UCSD-AML1 (cell line): ENCODE measurements around the gene RXRA.
"Not testable (repeated sequence)": the region's sequence is repeated elsewhere in the genome, so short reads cannot be mapped to it uniquely, and the experiment has no call there.

Source experiments
- DNase-seq: peaks from one replicate; lab custom pipeline; 2025; ENCODE audit not compliant: unreplicated experiment; lab: John Stamatoyannopoulos, UW

The RXRA gene

GRCh38 chr9:134293611-134294152 lies 32.6 kb upstream of the RXRA start:
- DNase-seq: no peak

- DNase-seq: no peak
Measured at GRCh38 chr9:134294153-134295071, 31.8 kb upstream of the RXRA start.

GRCh38 chr9:134295101-134295745 lies 31.0 kb upstream of the RXRA start:
- DNase-seq: no peak

DNA sequence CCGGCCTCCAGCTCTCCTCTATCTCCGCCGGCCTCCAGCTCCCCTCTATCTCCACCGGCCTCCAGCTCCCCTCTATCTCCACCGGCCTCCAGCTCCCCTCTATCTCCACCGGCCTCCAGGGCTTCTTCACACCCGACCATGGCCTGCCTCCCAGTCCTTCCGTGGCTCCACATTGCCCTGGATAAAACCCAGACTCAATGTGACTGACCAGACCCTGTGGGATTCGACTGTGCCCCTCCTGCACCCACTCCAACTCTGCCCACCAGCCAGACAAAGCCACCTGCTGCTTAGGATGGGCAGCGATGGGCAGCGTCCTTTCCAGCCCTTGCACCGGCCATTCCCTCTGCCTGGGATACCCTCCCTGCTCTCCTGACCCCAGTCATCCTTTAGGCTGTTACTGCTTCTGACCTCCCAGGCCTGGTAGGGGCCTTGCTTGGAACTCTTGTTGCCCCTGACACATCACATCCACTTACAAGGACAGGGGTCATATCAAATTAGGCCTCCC lies 30.5 kb upstream of the RXRA start:
- no peak for DNase-seq

- DNase-seq: no peak
Measured at GRCh38 chr9:134296301-134297082, 29.8 kb upstream of the RXRA start.

DNA sequence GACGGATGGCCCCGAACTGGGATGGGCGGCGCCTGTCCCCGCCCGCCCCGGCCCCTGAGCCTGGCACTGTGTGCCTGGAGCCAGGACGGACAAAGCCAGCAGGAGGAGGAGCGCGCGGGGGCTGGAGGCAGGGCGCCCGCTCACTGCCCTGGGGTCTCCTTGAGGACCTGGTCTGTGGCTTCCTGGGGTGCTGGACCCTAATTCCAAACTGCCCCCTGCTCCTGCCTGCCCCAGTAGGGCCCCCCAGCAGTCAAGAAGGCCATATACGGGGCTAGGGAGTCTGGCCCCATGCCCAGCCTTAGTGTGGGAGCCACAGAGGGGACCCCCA lies 29.2 kb upstream of the RXRA start:
- DNase-seq: no peak

GRCh38 chr9:134297576-134297975 lies 28.7 kb upstream of the RXRA start:
- no peak for DNase-seq

DNA sequence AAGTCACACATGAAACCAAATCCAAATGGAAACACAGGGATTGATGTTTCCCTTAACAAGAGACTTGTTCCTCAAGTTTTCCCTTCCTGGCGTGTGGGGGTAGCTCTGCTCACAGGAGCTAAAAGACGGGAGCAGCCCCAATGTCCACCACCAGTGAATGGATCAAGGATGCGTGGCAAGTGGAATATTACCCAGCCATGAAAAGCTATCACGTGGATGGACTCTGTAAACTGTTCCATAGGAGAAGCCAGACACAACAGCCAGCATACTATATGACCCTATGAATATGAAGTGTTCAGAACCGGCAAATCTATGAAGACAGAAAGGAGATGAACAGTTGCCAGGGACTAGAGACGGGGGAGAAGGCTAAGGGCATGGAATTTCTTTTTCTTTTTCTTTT lies 28.3 kb upstream of the RXRA start:
- DNase-seq: no peak

GRCh38 chr9:134299068-134299467 lies 27.2 kb upstream of the RXRA start:
- no peak for DNase-seq

- DNase-seq: no peak
Measured at GRCh38 chr9:134299883-134300282, 26.4 kb upstream of the RXRA start.

DNA sequence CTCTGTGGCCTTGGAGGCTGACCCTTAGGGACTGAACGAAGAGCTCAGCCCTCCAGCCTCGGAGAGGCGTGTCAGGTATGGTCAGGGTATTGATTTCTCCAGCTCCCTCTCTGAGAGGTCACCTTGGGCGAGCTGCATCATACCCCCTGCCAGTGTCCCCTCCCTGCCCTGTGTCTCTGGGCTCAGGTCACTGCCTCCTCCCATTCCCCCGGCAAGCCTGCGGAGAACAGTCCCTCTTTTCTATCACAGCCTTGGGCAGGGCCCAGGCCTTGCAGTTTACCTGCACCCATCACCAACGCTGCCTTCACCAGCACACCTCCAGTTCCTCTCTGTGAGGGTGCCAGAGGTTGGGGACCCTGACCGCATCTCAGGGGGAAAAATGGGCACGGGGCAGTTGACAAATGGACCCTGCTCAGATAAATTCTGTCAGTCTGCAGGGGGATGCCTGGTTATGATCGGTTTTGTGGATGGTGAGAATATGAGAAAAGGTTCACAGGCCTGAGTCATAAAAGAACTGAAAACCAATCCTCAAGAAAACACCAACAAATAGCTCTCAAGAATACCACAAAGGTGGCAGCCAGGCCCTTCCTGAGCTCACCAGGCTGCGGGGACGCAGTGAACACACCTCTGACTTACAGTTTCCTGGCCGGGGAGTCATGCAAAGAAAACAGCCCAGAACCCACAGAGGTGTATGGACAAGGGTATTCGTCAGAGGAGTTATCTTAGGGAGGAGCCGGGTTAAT lies 24.7 kb upstream of the RXRA start:
- no peak for DNase-seq

- no peak for DNase-seq
Measured at GRCh38 chr9:134302130-134302817, 24.0 kb upstream of the RXRA start.

DNA sequence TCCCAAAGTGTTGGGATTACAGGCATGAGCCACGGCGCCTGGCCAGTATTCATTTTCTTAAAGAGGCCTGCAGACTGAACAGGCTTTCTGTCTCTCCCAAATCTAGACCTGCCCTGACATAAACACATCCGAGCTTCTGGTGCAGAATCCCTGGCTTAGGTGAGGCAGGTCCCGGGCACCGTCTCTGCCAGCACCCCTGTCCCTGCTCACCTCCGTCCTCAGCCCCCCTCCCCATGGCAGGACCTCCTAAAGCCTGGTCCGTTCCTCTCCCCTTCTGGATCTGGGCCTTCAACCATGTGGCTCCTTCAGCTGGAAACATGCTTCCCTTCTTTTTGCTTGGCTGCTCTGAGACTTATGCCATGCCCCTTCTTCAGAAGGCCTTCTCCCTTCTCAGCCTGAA lies 22.7 kb upstream of the RXRA start:
- DNase-seq: no peak

GRCh38 chr9:134304261-134304660 lies 22.0 kb upstream of the RXRA start:
- no peak for DNase-seq

GRCh38 chr9:134304690-134305089 lies 21.6 kb upstream of the RXRA start:
- DNase-seq: no peak

DNA sequence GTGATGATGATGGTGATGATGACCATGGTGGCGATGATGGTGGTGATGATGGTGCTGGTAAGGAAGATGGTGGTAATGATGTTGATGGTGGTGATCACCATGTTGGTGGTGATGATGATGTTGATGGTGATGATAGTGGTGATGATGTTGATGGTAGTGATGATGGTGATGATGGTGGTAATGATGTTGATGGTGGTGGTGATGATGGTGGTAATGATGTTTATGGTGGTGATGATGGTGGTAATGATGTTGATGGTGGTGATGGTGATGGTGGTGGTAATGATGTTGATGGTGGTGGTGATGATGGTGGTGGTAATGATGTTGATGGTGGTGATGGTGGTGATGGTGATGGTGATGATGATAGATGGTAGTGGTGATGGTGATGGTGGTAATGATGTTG lies 20.7 kb upstream of the RXRA start:
- DNase-seq: no peak

DNA sequence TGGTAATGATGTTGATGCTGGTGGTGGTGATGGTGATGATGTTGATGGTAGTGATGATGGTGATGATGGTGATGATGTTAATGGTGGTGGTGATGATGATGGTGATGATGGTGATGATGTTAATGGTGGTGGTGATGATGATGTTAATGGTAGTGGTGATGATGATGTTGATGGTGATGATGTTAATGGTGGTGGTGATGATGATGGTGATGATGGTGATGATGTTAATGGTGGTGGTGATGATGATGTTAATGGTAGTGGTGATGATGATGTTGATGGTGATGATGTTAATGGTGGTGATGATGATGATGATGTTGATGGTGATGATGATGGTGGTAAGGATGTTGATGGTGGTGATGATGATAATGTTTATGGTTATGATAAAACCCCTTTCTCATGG lies 20.2 kb upstream of the RXRA start:
- not testable (repeated sequence) for DNase-seq

GRCh38 chr9:134306636-134307600 lies 19.3 kb upstream of the RXRA start:
- DNase-seq: no peak
